Neural progenitor cell (in vitro differentiated cells): Measurements from ENCODE around the gene EFCAB11. TPM values are rescaled to one million over a fixed set of nuclear protein-coding genes. Genes with fewer than 3 reads are reported as not detected.

Experiments
- DNase-seq: peaks from one replicate; pipeline ENCODE4 v3.0.0-alpha.2; 2016; ENCODE audit warnings: low spot score
- H2AFZ ChIP-seq: fragments of 200-600 bp; sonication (generic); replicated peaks from 2 replicates; pipeline ENCODE4 v1.6.1; 2016; ENCODE audit warnings: antibody characterized with exemption
- H3F3A ChIP-seq: fragments of 200-600 bp; sonication (generic); 2 replicates; pipeline ENCODE4 v1.6.1; 2016; ENCODE audit warnings: antibody characterized with exemption, low read depth
- H3K27ac ChIP-seq: fragments of 200-600 bp; sonication (generic); 2 replicates; pipeline ENCODE4 v1.5.1; 2016; ENCODE audit warnings: mild to moderate bottlenecking
- H3K27me3 ChIP-seq: fragments of 200-600 bp; sonication (generic); 2 replicates; pipeline ENCODE4 v1.6.1; 2016; ENCODE audit warnings: mild to moderate bottlenecking, moderate library complexity
- H3K36me3 ChIP-seq: fragments of 200-600 bp; sonication (generic); 2 replicates; pipeline ENCODE4 v1.5.1; 2016
- H3K4me1 ChIP-seq: fragments of 200-600 bp; sonication (generic); 2 replicates; pipeline ENCODE4 v1.6.1; 2016; ENCODE audit warnings: mixed run types
- H3K4me2 ChIP-seq: fragments of 200-600 bp; sonication (generic); 2 replicates; pipeline ENCODE4 v1.6.1; 2016
- H3K4me3 ChIP-seq: fragments of 200-600 bp; sonication (generic); 2 replicates; pipeline ENCODE4 v1.5.1; 2016
- H3K79me2 ChIP-seq: fragments of 200-600 bp; sonication (generic); 2 replicates; pipeline ENCODE4 v1.6.1; 2016; ENCODE audit warnings: low read depth
- H3K9ac ChIP-seq: fragments of 200-600 bp; sonication (generic); 2 replicates; pipeline ENCODE4 v1.6.1; 2016
- H3K9me3 ChIP-seq: fragments of 200-600 bp; sonication (generic); 2 replicates; pipeline ENCODE4 v1.5.1; 2016; ENCODE audit warnings: low read depth
- H4K20me1 ChIP-seq: fragments of 200-600 bp; sonication (generic); 2 replicates; pipeline ENCODE4 v1.6.1; 2016; ENCODE audit warnings: low read depth
- H3K27ac Mint-ChIP-seq: 3 replicates; pipeline ENCODE4 v1.8.0; 2021; ENCODE audit warnings: mixed read lengths
- H3K27me3 Mint-ChIP-seq: 2 replicates; pipeline ENCODE4 v1.8.0; 2022; ENCODE audit warnings: low read depth, mild to moderate bottlenecking, inconsistent platforms, moderate library complexity, mixed read lengths; ENCODE audit not compliant: insufficient read depth
- H3K36me3 Mint-ChIP-seq: 3 replicates; pipeline ENCODE4 v1.8.0; 2021; ENCODE audit warnings: mixed read lengths
- H3K4me1 Mint-ChIP-seq: 3 replicates; pipeline ENCODE4 v1.8.0; 2021; ENCODE audit warnings: mixed read lengths
- H3K4me3 Mint-ChIP-seq: 3 replicates; pipeline ENCODE4 v1.8.0; 2021; ENCODE audit warnings: mild to moderate bottlenecking, moderate library complexity, mixed read lengths
- H3K9me3 Mint-ChIP-seq: 3 replicates; pipeline ENCODE4 v1.8.0; 2020; ENCODE audit warnings: mixed read lengths
- CTCF ChIP-seq: fragments of 200-600 bp; sonication (generic); IDR thresholded peaks from 2 replicates; pipeline ENCODE4 v1.5.1; 2017; ENCODE audit warnings: antibody characterized with exemption, mild to moderate bottlenecking
- EZH2 ChIP-seq: fragments of 200-600 bp; sonication (generic); IDR thresholded peaks from 2 replicates; pipeline ENCODE4 v1.6.1; 2017; ENCODE audit warnings: antibody characterized with exemption, mild to moderate bottlenecking, moderate library complexity
- EZH2phosphoT487 ChIP-seq: fragments of 200-600 bp; sonication (generic); IDR thresholded peaks from 2 replicates; pipeline ENCODE4 v1.6.1; 2017; ENCODE audit warnings: antibody characterized with exemption
- total RNA-seq: library from RNA; depleted of rRNA; stranded (reverse); fragments of >200 nt; gene quantifications from 2 replicates; pipeline ENCODE4 v1.2.3, GENCODE V29; 2015; ENCODE audit warnings: low replicate concordance

EFCAB11 gene
- total RNA-seq, 1 donor from 2014 or later, result 27.6 TPM

GRCh38 chr14:89845346-89845745 lies 109.2 kb downstream of the EFCAB11 start:
- Histone ChIP-seq H3K79me2 (no peaks in the 10 kb centered on the region), H4K20me1 (no peaks in the 10 kb centered on the region), H3K9me3 (no peaks in the 10 kb centered on the region), H3K9ac (no peak overlapping the region), H3F3A (no peaks in the 10 kb centered on the region), H3K27me3 (no peaks in the 10 kb centered on the region), H3K36me3 (no peaks in the 10 kb centered on the region), H3K4me3 (no peak overlapping the region), H3K4me1 (peaks cover 11% of the 10 kb centered on the region), H3K27ac (no peak overlapping the region), H3K4me2 (no peak overlapping the region), H2AFZ (no peak overlapping the region)
- no peak overlapping the region for H3K4me3 Mint-ChIP-seq
- no peak for DNase-seq
- TF ChIP-seq CTCF (no peak), EZH2 (no peak), EZH2phosphoT487 (no peak)
- no peak overlapping the region for H3K27ac Mint-ChIP-seq
- H3K4me1 Mint-ChIP-seq, result peaks cover 6% of the 10 kb centered on the region
- H3K27me3 Mint-ChIP-seq, result no peaks in the 10 kb centered on the region
- no peaks in the 10 kb centered on the region for H3K36me3 Mint-ChIP-seq
- H3K9me3 Mint-ChIP-seq, result no peaks in the 10 kb centered on the region

- Histone ChIP-seq H3K27me3 (no peaks in the 10 kb centered on the region), H3K9ac (no peak overlapping the region), H3K27ac (no peak overlapping the region), H2AFZ (no peak overlapping the region), H3K4me2 (no peak overlapping the region), H3K4me1 (peaks cover 11% of the 10 kb centered on the region), H4K20me1 (no peaks in the 10 kb centered on the region), H3K36me3 (no peaks in the 10 kb centered on the region), H3F3A (no peaks in the 10 kb centered on the region), H3K79me2 (no peaks in the 10 kb centered on the region), H3K4me3 (no peak overlapping the region), H3K9me3 (no peaks in the 10 kb centered on the region)
- H3K27ac Mint-ChIP-seq, result no peak overlapping the region
- H3K4me3 Mint-ChIP-seq, result no peak overlapping the region
- H3K36me3 Mint-ChIP-seq, result no peaks in the 10 kb centered on the region
- TF ChIP-seq EZH2phosphoT487 (no peak), EZH2 (no peak), CTCF (no peak)
- peaks cover 6% of the 10 kb centered on the region for H3K4me1 Mint-ChIP-seq
- DNase-seq, result no peak
- H3K27me3 Mint-ChIP-seq, result no peaks in the 10 kb centered on the region
- H3K9me3 Mint-ChIP-seq, result no peaks in the 10 kb centered on the region
Observed at GRCh38 chr14:89844508-89844907, 110.0 kb downstream of the EFCAB11 start.

GRCh38 chr14:89842837-89843236 lies 111.7 kb downstream of the EFCAB11 start:
- DNase-seq, result no peak
- H3K27ac Mint-ChIP-seq, result no peak overlapping the region
- Histone ChIP-seq H3K4me3 (no peak overlapping the region), H4K20me1 (no peaks in the 10 kb centered on the region), H2AFZ (no peak overlapping the region), H3K27ac (no peak overlapping the region), H3K9me3 (no peaks in the 10 kb centered on the region), H3K4me2 (no peak overlapping the region), H3F3A (no peaks in the 10 kb centered on the region), H3K79me2 (no peaks in the 10 kb centered on the region), H3K4me1 (peaks cover 11% of the 10 kb centered on the region), H3K9ac (no peak overlapping the region), H3K27me3 (no peaks in the 10 kb centered on the region), H3K36me3 (no peaks in the 10 kb centered on the region)
- peaks cover 11% of the 10 kb centered on the region for H3K9me3 Mint-ChIP-seq
- TF ChIP-seq CTCF (no peak), EZH2phosphoT487 (no peak), EZH2 (no peak)
- H3K4me1 Mint-ChIP-seq, result peaks cover 6% of the 10 kb centered on the region
- no peaks in the 10 kb centered on the region for H3K36me3 Mint-ChIP-seq
- H3K27me3 Mint-ChIP-seq, result peaks cover 2% of the 10 kb centered on the region
- no peak overlapping the region for H3K4me3 Mint-ChIP-seq

GRCh38 chr14:89841851-89842250 lies 112.7 kb downstream of the EFCAB11 start:
- H3K9ac ChIP-seq, result no peak overlapping the region
- no peaks in the 10 kb centered on the region for H3K27me3 ChIP-seq
- no peak overlapping the region for H3K27ac ChIP-seq
- H3F3A ChIP-seq, result no peaks in the 10 kb centered on the region
- TF ChIP-seq EZH2 (no peak), CTCF (peak; percentile 24)
- peaks cover 16% of the 10 kb centered on the region for H3K9me3 Mint-ChIP-seq
- H3K27ac Mint-ChIP-seq, result no peak overlapping the region
- peaks cover 11% of the 10 kb centered on the region for H3K4me1 ChIP-seq
- no peak overlapping the region for H2AFZ ChIP-seq
- H3K4me2 ChIP-seq, result peak overlapping the region; percentile 39
- peaks cover 6% of the 10 kb centered on the region for H3K4me1 Mint-ChIP-seq
- no peaks in the 10 kb centered on the region for H3K9me3 ChIP-seq
- no peak for DNase-seq
- H3K4me3 Mint-ChIP-seq, result no peak overlapping the region
- no peaks in the 10 kb centered on the region for H4K20me1 ChIP-seq
- H3K79me2 ChIP-seq, result no peaks in the 10 kb centered on the region
- no peaks in the 10 kb centered on the region for H3K36me3 ChIP-seq
- H3K27me3 Mint-ChIP-seq, result peaks cover 2% of the 10 kb centered on the region
- no peak overlapping the region for H3K4me3 ChIP-seq
- no peaks in the 10 kb centered on the region for H3K36me3 Mint-ChIP-seq
